GM23248 (cell line): ENCODE results near the gene BCL2L12.

ENCODE experiments used
- EZH2 ChIP-seq: fragments of 200-600 bp; sonication (generic); IDR thresholded peaks from 2 replicates; pipeline ENCODE4 v1.6.1; 2018; ENCODE audit warnings: antibody characterized with exemption, mild to moderate bottlenecking; ENCODE audit not compliant: insufficient read depth, poor library complexity, severe bottlenecking
- EZH2phosphoT487 ChIP-seq: fragments of 200-600 bp; sonication (generic); IDR thresholded peaks from 2 replicates; pipeline ENCODE4 v1.6.1; 2018; ENCODE audit warnings: antibody characterized with exemption, moderate library complexity, mild to moderate bottlenecking, low read depth; ENCODE audit not compliant: insufficient read depth

- TF ChIP-seq EZH2 (no peak), EZH2phosphoT487 (no peak)
Observed at GRCh38 chr19:49632576-49632975, 33.2 kb upstream of the BCL2L12 start.
